ENCODE data around the gene IFITM10.

IFITM10 gene

DNA sequence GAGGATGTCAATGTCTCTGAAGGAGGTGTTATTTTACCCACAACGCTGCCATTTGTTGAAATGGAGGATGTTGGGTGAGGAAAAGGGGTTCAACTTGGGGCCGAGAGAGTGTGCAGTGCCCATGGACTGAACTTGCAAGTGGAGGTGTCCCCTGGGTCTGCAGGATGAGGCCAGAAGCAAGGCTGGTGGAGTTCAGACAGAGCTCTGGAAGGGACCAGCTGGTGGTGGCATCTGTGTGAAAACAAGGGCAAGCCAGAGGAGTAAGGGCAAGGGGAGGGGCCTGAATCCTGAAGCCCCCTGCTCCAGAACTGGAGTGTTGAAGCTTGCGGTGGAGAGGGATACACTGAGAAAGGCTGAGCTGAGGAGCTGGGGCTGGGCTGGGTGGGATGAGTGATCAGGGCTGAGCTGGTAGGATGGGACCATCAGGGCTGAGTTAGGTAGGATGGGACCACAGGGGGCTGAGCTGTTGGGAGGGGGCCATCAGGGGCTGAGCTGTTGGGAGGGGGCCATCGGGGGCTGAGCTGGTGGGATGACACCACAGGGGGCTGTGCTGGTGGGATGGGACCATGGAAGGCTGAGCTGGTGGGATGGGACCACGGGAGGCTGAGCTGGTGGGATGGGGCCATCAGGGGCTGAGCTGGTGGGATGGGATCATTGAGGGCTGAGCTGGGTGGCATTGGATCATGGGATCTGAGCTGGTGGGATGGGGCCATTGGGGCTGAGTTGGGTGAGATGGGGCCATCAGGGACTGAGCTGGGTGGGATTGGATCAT is 26.7 kb upstream of the IFITM10 start:
- H3K4me3 ChIP-seq (ENCODE audit: low read length), result no peak overlapping the region
- TF ChIP-seq, protein P1, sequence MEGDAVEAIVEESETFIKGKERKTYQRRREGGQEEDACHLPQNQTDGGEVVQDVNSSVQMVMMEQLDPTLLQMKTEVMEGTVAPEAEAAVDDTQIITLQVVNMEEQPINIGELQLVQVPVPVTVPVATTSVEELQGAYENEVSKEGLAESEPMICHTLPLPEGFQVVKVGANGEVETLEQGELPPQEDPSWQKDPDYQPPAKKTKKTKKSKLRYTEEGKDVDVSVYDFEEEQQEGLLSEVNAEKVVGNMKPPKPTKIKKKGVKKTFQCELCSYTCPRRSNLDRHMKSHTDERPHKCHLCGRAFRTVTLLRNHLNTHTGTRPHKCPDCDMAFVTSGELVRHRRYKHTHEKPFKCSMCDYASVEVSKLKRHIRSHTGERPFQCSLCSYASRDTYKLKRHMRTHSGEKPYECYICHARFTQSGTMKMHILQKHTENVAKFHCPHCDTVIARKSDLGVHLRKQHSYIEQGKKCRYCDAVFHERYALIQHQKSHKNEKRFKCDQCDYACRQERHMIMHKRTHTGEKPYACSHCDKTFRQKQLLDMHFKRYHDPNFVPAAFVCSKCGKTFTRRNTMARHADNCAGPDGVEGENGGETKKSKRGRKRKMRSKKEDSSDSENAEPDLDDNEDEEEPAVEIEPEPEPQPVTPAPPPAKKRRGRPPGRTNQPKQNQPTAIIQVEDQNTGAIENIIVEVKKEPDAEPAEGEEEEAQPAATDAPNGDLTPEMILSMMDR (conservative IDR thresholded peaks at IDR 0.05; ENCODE audit: low read depth, low read length), result no peak
- DNase-seq (ENCODE audit: low read depth), result no peak

DNA sequence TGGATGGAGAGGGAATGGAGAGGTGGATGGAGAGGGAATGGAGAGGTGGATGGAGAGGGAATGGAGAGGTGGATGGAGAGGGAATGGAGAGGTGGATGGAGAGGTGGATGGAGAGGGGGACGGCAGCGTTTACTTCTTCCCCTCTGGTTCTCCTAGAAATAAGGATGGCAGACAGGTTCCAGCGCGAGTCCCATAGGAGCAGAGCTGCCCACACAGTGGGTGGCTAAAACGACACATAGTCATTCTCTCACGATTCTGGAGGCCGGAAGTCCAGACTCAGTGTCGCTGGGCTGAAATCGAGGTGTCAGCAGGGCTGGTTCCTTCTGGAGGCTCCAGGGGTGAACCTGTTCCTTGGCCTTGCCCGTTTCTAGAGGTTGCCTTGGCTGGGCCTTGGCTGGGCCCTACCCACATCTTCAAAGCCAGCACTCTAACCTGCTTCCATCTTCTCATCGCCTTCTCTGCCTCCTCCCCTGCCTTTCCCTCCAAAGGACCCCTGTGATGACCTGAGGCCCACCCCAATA is 26.0 kb upstream of the IFITM10 start:
- TF ChIP-seq, protein P1 (conservative IDR thresholded peaks at IDR 0.05; ENCODE audit: low read depth, low read length), result no peak

DNA sequence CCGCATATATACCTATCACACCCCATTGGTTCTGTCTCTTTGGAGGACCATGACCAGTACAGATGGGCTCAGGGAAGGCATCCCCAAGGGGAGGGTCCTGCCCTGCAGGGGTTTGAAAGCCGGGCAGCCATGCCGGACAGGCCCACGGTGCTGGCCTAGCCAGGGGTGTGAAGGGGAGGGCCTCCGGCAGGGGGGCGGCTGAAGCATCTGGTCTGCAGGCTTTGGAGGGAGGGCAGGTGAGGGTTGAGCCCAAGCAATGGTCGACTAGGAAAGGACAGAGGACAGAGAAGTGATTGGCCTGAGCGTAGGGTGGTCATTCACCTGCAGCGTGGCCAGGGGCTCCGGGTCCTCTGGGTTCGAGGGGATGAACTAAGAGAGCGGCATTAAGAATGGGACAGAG is 24.5 kb upstream of the IFITM10 start:
- TF ChIP-seq, protein P1 (conservative IDR thresholded peaks at IDR 0.05; ENCODE audit: low read depth, low read length), result no peak
- H3K4me3 ChIP-seq (ENCODE audit: low read length), result no peak overlapping the region
- no peak for DNase-seq (ENCODE audit: low read depth)

More for the DNA sequence above, 26.0 kb upstream of the IFITM10 start:
- DNase-seq (ENCODE audit: low read depth), result no peak
- H3K4me3 ChIP-seq (ENCODE audit: low read length), result no peak overlapping the region

DNA sequence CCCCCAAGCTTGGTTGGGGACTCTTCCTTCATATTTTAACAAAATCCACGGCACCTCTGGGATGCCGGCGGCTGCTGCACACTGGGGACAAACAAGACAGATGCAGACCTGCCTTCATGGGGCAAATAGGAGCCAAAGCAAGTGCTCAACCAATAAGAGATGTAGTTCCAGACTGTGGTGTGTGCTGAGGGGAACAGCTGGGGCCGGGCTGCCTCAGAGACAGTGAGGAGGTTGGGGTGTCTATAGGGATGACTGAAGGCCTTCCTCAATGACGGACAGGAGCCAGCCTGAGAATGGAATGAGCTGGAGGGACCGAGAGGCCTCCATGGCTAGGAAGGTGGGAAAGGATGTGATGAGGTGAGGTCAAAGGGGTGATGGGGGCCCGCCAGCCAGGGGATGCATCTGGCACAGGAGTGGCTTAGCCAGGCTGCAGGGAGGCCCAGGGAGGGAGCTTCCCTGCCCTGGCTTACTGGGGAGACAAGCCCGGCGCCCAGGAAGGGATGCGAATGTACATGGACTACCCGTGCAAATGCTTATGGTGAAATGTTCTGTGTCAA is 23.7 kb upstream of the IFITM10 start:
- H3K4me3 ChIP-seq (ENCODE audit: low read length), result no peak overlapping the region
- TF ChIP-seq, protein P1 (conservative IDR thresholded peaks at IDR 0.05; ENCODE audit: low read depth, low read length), result no peak
- no peak for DNase-seq (ENCODE audit: low read depth)

DNA sequence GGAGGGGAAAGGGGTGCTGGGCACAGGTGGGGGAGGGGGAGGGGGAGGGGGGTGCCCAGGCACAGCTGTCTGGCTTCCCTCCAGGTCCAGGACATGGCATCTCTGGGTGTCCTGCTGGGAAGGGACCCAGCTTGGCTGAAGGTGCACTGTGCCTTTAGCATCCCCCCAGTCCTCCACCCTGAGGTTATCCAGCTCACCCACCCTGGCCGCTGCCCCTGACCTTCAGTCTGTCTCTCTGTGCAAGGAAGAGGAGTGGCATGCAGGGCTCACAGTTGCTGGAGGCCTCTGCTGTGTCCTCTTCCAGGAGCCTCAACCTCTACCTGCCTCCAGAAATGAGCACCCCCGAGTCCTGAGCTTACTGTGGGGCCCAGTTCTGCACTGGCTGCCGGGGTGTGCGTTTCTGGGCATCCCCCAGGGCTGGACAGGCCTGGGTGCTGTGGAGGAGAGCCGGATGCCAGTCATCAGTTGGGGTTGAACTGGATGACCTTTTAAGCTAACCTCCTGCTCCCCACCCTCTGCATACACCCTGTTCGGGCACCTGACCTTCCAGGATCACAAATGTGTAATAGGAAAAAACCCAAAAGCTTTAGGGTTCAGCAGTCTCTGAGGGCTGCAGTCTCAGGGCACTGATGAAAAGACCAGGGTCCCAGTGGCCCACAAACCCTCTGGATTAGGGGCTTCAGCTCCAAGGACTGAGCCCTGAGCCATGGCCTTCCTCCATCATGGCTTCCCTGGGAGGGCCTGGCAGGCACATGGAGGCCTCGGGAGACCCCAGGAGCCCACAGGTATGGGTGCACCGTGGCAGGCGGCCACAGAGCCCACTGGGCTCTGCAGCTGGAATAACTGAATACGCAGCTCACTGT is 23.0 kb upstream of the IFITM10 start:
- DNase-seq (ENCODE audit: low read depth), result no peak
- TF ChIP-seq, protein P1 (conservative IDR thresholded peaks at IDR 0.05; ENCODE audit: low read depth, low read length), result no peak
- no peak overlapping the region for H3K4me3 ChIP-seq (ENCODE audit: low read length)

DNA sequence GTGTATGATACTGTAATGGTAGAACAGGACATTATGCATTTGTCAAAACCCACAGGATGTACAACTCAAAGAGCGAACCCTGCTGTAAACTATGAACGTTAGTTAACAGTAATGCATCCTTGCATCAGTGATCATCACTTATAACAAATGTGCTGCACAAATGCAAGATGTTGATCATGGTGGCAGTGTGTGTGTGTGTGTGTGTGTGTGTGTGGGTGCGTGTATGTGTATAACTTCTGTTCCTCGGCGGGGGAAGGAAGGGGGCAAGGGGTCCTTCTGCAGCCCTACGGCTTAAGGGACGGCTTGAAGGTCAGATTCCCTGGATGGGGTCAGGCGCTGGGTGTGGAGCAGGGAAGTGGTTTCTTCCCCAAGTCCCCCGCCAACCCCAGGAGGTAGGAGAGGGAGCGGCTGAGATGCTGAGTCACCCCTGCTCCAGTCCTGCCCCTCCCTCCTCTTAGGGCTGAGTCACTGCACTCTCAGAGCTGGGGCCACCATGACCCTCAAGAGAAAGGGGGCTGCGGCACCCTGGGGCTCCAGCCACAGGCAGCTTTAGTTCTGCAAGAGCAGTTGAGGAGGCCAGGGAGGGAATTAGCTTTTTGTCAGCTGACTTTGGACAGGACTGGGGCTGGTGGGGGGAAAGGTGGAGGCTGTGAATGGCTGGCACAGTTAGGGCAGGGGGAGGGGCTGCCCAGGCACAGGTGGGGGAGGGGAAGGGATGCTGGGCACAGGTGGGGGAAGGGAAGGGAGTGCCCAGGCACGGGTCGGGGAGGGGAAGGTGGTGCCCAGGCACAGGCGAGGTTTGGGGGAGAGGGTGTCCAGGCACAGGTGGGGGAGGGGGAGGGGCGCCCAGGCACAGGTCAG is 22.1 kb upstream of the IFITM10 start:
- DNase-seq (ENCODE audit: low read depth), result peak; percentile 90
- TF ChIP-seq, protein P1 (conservative IDR thresholded peaks at IDR 0.05; ENCODE audit: low read depth, low read length), result no peak
- no peak overlapping the region for H3K4me3 ChIP-seq (ENCODE audit: low read length)

Data from retinal pigment epithelial cell (primary cell).